Femur (tissue), 1 donor: Measurements from ENCODE around the gene CNTNAP2.

Source experiments
- DNase-seq: peaks from one replicate; pipeline ENCODE4 v3.0.0-alpha.2; 2017

Gene CNTNAP2

GRCh38 chr7:147428075-147428474 lies 1311.5 kb downstream of the CNTNAP2 start:
- no peak for DNase-seq

- no peak for DNase-seq
Measured at GRCh38 chr7:147429961-147430360, 1313.4 kb downstream of the CNTNAP2 start.

DNA sequence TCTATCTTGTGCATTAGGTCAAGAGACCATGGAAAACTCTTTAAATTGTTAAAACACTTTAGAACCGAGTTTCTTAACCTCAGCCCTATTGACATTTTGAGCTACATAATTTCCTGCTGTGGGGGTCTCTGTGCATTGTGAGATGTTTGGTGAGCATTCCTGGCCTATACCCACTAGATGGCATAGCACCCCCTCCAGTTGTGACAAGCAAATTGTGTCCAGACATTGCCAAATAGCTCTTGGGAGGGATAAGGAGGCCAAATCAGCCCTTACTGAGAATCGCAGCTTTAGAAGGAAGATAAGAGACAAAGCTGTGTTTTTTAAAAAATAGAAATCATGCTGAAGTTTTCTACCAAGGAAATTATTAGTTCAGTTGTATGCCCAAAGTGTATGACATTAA lies 1315.5 kb downstream of the CNTNAP2 start:
- no peak for DNase-seq

- no peak for DNase-seq
Measured at GRCh38 chr7:147432576-147432975, 1316.0 kb downstream of the CNTNAP2 start.

DNA sequence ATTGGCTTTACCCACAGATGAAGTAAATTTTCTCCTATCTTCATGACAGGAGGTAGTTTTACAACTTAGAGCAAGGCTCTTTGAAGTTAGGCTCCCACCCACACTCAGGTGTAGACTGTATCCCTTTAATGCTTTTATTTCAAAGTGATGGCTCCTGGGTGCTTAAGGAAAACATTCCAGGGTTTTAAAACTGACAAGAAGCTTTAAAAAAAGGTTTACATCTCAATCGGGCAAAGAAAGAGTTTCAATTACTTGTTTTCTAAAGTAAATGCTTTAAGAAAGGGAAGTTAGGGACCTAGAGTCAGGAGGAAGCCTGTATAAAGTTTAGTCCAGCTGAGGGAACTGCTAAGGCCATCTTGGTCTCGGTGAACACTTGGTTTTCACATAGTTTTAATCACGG lies 1320.1 kb downstream of the CNTNAP2 start:
- DNase-seq, result no peak

GRCh38 chr7:147438216-147438615 lies 1321.6 kb downstream of the CNTNAP2 start:
- DNase-seq, result no peak

DNA sequence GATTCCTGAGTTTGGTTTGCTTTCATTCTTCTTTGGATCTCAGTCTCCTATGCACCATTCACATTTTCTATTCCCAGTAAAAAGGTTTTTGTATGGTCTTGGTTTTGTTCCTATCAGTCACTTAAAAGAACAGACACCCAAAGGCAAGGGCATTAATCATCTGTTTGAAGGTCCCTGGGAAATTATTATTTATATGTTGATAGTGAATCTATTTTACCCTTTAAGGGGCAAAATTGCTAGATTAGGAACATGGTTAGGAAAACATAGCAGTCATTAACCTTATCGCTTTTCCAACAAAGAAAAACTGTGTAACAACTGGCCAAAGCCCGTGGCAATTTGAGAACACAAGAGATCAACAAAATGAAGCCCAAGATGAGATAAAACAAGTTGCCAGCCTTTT lies 1327.3 kb downstream of the CNTNAP2 start:
- no peak for DNase-seq

DNA sequence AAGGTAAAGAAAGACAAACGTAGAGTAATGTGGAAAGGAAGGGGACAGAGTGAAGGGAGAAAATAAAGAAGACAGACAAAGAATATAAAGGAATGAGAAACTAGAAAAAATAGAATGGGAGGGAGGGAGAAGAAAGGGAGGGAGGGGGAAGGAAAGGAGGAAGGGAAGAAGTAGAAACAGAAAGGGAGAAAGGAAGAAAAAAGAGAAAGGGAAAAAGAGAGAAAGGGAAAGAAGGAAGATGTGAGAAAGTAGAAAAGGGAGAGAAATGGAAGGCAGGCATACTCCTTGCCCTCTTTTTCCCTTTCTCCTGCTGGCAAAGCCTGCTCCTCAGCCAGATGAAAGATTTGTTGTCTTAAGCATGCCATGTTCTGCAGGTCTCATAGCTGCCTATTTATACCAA lies 1336.2 kb downstream of the CNTNAP2 start:
- DNase-seq, result no peak

- DNase-seq, result no peak
Measured at GRCh38 chr7:147465223-147465622, 1348.6 kb downstream of the CNTNAP2 start.

DNA sequence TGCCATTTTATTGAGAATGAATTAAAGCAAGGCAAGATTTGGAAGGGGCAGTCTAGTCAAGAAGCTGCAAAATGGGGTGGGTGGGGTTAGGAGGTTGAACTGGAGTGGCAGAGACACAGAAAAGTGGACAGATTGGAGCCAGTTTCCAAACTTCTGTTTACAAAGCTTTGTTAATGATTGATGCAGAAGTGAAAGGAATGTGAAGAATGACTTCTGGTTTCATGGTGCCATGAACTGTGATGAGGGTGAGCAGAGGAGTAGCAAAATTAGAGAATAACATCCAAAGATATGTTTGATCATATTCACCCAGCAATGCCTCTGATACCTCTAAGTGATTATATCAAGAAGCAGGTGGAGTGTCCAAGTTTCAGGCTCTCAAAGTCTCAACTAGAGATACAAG lies 1356.0 kb downstream of the CNTNAP2 start:
- DNase-seq, result no peak

GRCh38 chr7:147474862-147475261 lies 1358.3 kb downstream of the CNTNAP2 start:
- no peak for DNase-seq

- no peak for DNase-seq
Measured at GRCh38 chr7:147477526-147477925, 1360.9 kb downstream of the CNTNAP2 start.

DNA sequence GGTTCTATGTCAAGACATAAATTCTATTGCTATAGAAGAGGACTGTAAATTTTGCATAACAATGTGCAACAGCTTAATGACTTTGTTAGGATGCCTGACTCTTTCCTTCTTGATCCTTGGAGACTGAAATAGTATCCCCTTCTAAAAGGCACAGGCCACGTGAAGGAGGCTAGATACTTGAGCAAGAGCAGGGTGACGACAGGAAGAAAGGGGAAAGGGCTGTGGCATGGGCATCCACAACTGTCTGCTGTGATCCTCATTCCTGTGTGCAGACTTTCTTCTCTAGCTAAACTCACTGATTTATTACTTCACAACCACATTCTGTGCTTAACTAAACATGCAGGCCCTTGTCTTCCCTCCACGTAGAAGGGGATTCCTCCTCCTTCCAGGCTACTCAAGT lies 1362.2 kb downstream of the CNTNAP2 start:
- no peak for DNase-seq

DNA sequence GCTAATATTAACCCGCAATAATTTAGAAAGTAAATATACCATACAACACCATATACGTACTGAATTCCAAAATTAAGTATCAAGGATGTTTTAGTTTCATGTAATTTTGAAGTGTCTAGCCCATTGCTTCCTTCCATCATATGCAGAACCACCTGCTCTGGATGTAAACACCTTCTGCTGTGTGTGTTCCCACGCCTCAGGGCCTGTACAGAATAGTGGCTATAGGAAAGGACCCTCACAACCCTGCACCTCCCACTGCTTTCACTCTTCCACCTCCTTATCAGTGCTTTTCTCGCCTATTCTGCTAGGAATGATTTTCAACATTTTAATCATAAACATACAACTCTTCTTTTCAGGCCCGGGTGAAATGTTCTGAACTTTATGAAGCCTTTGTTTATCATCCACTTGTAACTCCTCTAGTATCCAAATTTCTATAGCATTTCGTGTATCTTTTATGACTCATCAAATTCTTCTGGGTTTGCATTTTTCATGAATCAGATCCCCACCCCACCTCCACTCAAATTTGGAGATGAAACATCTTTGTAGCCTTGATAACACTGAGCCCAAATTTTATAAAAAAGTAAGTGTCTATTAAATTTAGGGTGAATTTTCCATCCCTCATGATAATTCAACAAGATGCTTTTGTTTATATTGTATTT lies 1367.2 kb downstream of the CNTNAP2 start:
- no peak for DNase-seq

DNA sequence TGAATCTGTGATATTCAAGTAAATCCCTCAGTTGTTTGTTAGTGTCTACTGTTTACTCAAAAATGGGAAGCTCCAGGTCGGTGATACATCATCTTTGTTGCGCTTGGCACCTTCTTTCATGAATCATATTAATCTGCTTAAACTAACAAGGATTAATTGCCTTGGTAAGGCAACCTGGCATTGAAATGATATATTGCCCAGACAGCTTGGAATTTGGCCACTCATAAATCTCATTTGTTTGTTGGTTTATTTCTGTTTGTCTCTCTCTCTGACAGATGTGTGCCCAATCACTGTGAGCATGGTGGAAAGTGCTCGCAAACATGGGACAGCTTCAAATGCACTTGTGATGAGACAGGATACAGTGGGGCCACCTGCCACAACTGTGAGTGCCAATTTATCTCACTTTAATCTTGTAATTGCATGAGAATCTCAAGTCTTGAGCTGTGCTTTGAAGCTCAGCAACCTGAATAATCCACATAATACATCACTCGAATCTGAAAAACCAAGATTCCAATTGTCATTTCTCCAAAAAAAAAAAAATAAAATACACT lies 1369.1 kb downstream of the CNTNAP2 start:
- no peak for DNase-seq

DNA sequence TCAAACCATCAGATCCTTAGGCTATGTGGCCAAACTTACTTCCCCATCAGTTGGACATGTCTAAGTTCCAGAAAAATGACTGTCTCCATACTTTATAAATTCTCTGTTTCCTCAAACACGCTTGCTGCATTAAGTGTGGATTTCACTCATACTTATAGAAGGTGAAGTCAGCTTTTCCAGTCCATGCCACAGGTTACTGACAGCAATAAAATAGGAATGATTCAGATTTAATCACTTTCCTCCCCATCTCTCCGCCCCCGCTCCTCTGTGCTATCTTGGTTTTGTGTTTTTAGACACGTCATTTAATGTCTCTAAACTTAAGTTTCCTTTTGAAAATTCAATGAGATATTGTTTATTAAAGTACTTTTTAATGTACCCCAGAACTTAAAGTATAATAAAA lies 1376.0 kb downstream of the CNTNAP2 start:
- DNase-seq, result no peak

- DNase-seq, result no peak
Measured at GRCh38 chr7:147496209-147496608, 1379.6 kb downstream of the CNTNAP2 start.

DNA sequence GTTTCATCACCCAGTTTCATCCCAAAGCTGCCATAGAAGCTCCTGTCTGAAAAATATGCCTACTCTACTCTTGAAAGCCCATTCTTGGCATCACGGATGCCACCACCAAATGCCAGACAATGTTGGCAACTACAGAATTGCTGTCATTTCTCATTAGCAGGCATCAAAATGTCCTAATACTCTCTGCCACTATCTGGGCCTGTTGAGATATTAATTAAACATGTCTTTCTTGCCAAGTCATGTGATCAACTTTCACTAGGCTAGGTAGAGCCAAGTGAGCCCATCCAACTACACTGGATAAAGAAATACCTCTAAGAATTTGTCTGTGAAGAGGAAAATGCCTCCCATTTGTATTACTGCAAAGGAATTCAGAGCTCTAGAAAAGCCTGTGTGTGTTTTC lies 1380.6 kb downstream of the CNTNAP2 start:
- DNase-seq, result no peak

DNA sequence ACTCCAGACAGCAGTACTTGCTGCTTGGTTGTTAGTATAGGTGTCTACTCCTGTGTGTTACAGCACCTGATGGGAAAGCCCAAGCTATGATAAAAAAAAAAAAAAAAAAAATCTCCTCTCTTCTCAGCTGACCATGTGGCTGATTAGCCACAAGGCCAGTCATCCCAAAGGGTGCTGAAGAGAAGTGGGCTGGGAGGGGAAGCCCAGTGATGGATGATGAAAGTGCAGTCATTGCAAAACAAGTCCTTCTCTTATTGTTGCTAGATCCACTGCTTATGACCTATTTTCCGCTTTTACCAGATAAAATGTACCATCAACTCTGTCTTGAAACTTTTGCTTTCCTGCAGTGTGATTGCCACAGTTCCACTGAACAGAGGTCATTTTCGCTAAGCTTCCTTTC lies 1381.5 kb downstream of the CNTNAP2 start:
- DNase-seq, result no peak

DNA sequence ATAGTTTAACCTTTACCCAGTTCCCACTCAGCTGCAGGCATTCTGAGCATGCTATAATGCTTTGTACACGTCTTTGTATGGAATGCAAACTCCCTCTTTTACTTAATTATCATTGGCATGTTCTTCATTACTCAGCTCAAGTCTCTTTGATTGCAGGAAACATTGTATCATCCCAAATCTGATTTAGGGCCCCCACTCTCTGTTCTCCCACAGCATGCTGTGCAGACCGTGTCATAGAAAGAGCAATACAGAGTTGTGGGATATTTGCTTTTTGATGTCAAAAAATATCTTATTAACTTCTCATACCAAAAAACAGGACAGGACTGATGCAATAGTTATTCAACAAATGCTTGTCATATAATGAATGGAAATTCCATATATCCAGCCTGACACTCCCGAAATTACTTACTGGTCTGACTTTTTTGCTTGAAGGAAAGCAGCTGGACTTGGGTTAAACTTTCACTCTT lies 1392.5 kb downstream of the CNTNAP2 start:
- DNase-seq, result no peak

GRCh38 chr7:147509541-147510200 lies 1393.1 kb downstream of the CNTNAP2 start:
- no peak for DNase-seq

GRCh38 chr7:147510201-147510542 lies 1393.6 kb downstream of the CNTNAP2 start:
- no peak for DNase-seq

GRCh38 chr7:147510923-147511322 lies 1394.3 kb downstream of the CNTNAP2 start:
- no peak for DNase-seq

DNA sequence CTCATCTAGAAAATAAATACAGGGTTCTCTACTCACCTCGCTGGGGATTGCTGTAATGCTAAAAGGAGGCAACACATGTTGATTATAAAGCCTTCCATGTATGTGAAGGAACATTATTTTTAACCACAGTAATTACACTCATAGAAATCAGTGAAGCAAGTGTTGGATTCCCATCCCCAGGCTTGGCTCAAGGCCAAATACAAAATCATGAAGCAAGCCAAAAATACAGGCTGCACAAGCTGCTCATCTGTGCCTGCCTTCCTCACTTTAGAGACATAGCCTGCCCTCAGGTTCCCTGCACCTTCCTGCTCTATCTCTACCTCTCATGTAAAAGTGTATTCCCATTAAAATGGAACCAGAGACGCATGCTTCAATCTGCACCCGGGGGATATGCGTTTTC lies 1396.8 kb downstream of the CNTNAP2 start:
- peak; percentile 25 for DNase-seq

DNA sequence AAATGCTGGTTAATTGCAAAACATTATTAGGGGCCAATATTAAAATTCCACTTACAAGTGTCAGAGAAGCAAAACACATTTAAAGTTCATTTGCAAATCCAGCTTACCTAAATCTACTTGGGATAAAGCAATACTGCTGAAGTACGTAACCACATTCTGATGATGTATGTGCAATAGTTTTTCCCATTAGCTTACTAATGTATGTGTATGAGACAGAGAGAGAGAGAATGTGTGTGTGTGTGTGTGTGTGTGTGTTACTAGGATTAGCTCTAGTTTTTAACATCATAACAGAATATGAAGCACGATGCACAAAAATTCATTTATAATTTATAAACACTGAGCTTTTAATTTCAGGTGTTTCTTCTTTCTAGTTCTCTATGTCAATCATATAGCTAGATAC lies 1399.8 kb downstream of the CNTNAP2 start:
- DNase-seq, result no peak
